NCI-H526 (cell line): ENCODE measurements around the gene C10orf143.
"Not testable (repeated sequence)": the region's sequence is repeated elsewhere in the genome, so short reads cannot be mapped to it uniquely, and the experiment has no call there.

Source experiments
- DNase-seq, 2 experiments: peaks; one replicate each; lab custom pipeline; 2025; lab: John Stamatoyannopoulos, UW

The C10orf143 gene

GRCh38 chr10:130111113-130111851 lies 652 bp upstream of the C10orf143 start:
- peak; percentile 94 to 95 for DNase-seq

- peak; percentile 42 to 76 for DNase-seq
Observed at GRCh38 chr10:130109796-130110245, 809 bp downstream of the C10orf143 start.

GRCh38 chr10:130108934-130109604 lies 1.6 kb downstream of the C10orf143 start:
- no peak for DNase-seq

- not testable (repeated sequence) for DNase-seq
Observed at GRCh38 chr10:130108146-130108545, 2.5 kb downstream of the C10orf143 start.

GRCh38 chr10:130105724-130106123 lies 4.9 kb downstream of the C10orf143 start:
- no peak for DNase-seq

- no peak for DNase-seq
Observed at GRCh38 chr10:130099344-130099743, 11.3 kb downstream of the C10orf143 start.

GRCh38 chr10:130090565-130090964 lies 20.1 kb downstream of the C10orf143 start:
- DNase-seq = not testable (repeated sequence)

GRCh38 chr10:130080461-130080814 lies 30.2 kb downstream of the C10orf143 start:
- no peak for DNase-seq

- DNase-seq = no peak
Observed at GRCh38 chr10:130079614-130080460, 30.8 kb downstream of the C10orf143 start.

- DNase-seq = no peak
Observed at GRCh38 chr10:130078120-130078519, 32.5 kb downstream of the C10orf143 start.

GRCh38 chr10:130076681-130077080 lies 33.9 kb downstream of the C10orf143 start:
- DNase-seq = no peak

GRCh38 chr10:130074639-130075038 lies 36.0 kb downstream of the C10orf143 start:
- DNase-seq = no peak

GRCh38 chr10:130073912-130074311 lies 36.7 kb downstream of the C10orf143 start:
- DNase-seq = no peak

GRCh38 chr10:130072247-130072646 lies 38.4 kb downstream of the C10orf143 start:
- DNase-seq = no peak

- no peak for DNase-seq
Observed at GRCh38 chr10:130067893-130068292, 42.7 kb downstream of the C10orf143 start.

- no peak for DNase-seq
Observed at GRCh38 chr10:130066743-130067142, 43.9 kb downstream of the C10orf143 start.

- DNase-seq = no peak
Observed at GRCh38 chr10:130065251-130065650, 45.4 kb downstream of the C10orf143 start.

GRCh38 chr10:130064783-130065182 lies 45.8 kb downstream of the C10orf143 start:
- no peak for DNase-seq

GRCh38 chr10:130062976-130063375 lies 47.7 kb downstream of the C10orf143 start:
- DNase-seq = no peak

GRCh38 chr10:130062201-130062600 lies 48.4 kb downstream of the C10orf143 start:
- DNase-seq = no peak

- DNase-seq = no peak
Observed at GRCh38 chr10:130061760-130062159, 48.9 kb downstream of the C10orf143 start.

GRCh38 chr10:130054021-130054420 lies 56.6 kb downstream of the C10orf143 start:
- DNase-seq = no peak

- DNase-seq = no peak
Observed at GRCh38 chr10:130053561-130053960, 57.1 kb downstream of the C10orf143 start.
